Spinal cord (tissue), 10 donors: ENCODE data around the gene ZNF536. TPM values are rescaled to one million over a fixed set of nuclear protein-coding genes. Genes with fewer than 3 reads are reported as not detected.

ENCODE experiments used
- DNase-seq, 6 donors: peaks; one replicate each; pipeline versions ENCODE4 v3.0.0 to v3.0.0-alpha.2; 2013 to 2015; ENCODE audit warnings: low spot score in 6 of 6, low read depth in 4 of 6
- H3K27ac ChIP-seq: one replicate; pipeline ENCODE4 v1.5.1; 2013; ENCODE audit warnings: low read depth, low read length, control low read depth
- H3K27me3 ChIP-seq: one replicate; pipeline ENCODE4 v1.6.1; 2013; ENCODE audit warnings: low read length; ENCODE audit not compliant: control insufficient read depth, insufficient read depth
- H3K36me3 ChIP-seq: one replicate; pipeline ENCODE4 v1.6.1; 2013; ENCODE audit warnings: low read length; ENCODE audit not compliant: control insufficient read depth, insufficient read depth
- H3K4me1 ChIP-seq: one replicate; pipeline ENCODE4 v1.6.1; 2013; ENCODE audit warnings: low read length; ENCODE audit not compliant: control insufficient read depth, insufficient read depth
- H3K4me3 ChIP-seq: one replicate; pipeline ENCODE4 v1.5.1; 2013; ENCODE audit warnings: low read depth, low read length, control low read depth
- H3K9me3 ChIP-seq: one replicate; pipeline ENCODE4 v1.6.1; 2013; ENCODE audit warnings: low read length; ENCODE audit not compliant: control insufficient read depth, insufficient read depth
- WGBS: methylation state at CpG from one replicate; pipeline ENCODE4 v1.1.5; 2013; ENCODE audit warnings: missing lambda C conversion rate; ENCODE audit not compliant: insufficient coverage; 5-methylcytosine and 5-hydroxymethylcytosine counted together
- polyA plus RNA-seq, 2 donors: library from polyadenylated mRNA; unstranded; fragments of 120-200 nt; gene quantifications; one replicate each; pipeline ENCODE4 v1.2.1, GENCODE V29; 2013; ENCODE audit not compliant: insufficient read length in 2 of 2
- total RNA-seq, 2 donors: library from RNA; depleted of rRNA in 1 of 2; stranded (reverse); fragments of 120-200 nt in 1 of 2; fragments of >200 nt in 1 of 2; gene quantifications; one replicate each; pipeline versions ENCODE4 v1.2.3 to v1.2.4, GENCODE V29; 2013 to 2014
- donor health status: healthy.

ZNF536 gene
- total and polyA plus RNA-seq, 4 donors, result 26.2 to 41.1 (median 28.9) TPM

GRCh38 chr19:30420881-30421280 lies 48.7 kb downstream of the ZNF536 start:
- Histone ChIP-seq H3K9me3 (no peaks in the 10 kb centered on the region), H3K4me1 (peaks cover 5% of the 10 kb centered on the region), H3K27ac (no peak overlapping the region), H3K4me3 (no peak overlapping the region), H3K27me3 (no peaks in the 10 kb centered on the region), H3K36me3 (no peaks in the 10 kb centered on the region)
- DNase-seq, result no peak
- 84% methylated on average over 6 of the region's 10 CpGs for WGBS

GRCh38 chr19:30421571-30421970 lies 49.4 kb downstream of the ZNF536 start:
- no peak overlapping the region for H3K4me3 ChIP-seq
- H3K4me1 ChIP-seq, result peaks cover 5% of the 10 kb centered on the region
- WGBS, result no CpG with 5 or more reads among the region's 8 CpGs
- no peaks in the 10 kb centered on the region for H3K27me3 ChIP-seq
- no peaks in the 10 kb centered on the region for H3K36me3 ChIP-seq
- H3K9me3 ChIP-seq, result no peaks in the 10 kb centered on the region
- no peak for DNase-seq
- no peak overlapping the region for H3K27ac ChIP-seq

- H3K27ac ChIP-seq, result no peak overlapping the region
- H3K4me1 ChIP-seq, result peaks cover 5% of the 10 kb centered on the region
- no peaks in the 10 kb centered on the region for H3K36me3 ChIP-seq
- H3K27me3 ChIP-seq, result no peaks in the 10 kb centered on the region
- peak in 1 of 6 donors; percentile 55 for DNase-seq
- no peaks in the 10 kb centered on the region for H3K9me3 ChIP-seq
- H3K4me3 ChIP-seq, result no peak overlapping the region
- 53% methylated on average over 11 of the region's 11 CpGs for WGBS
Measured at GRCh38 chr19:30423481-30423880, 51.3 kb downstream of the ZNF536 start.

GRCh38 chr19:30425885-30426838 lies 54.0 kb downstream of the ZNF536 start:
- Histone ChIP-seq H3K4me3 (no peak overlapping the region), H3K4me1 (no peaks in the 10 kb centered on the region), H3K27ac (no peak overlapping the region), H3K9me3 (no peaks in the 10 kb centered on the region), H3K27me3 (no peaks in the 10 kb centered on the region), H3K36me3 (no peaks in the 10 kb centered on the region)
- 88% methylated on average over 6 of the region's 9 CpGs for WGBS
- no peak for DNase-seq

- Histone ChIP-seq H3K4me1 (no peaks in the 10 kb centered on the region), H3K4me3 (no peak overlapping the region), H3K9me3 (no peaks in the 10 kb centered on the region), H3K27ac (no peak overlapping the region), H3K36me3 (no peaks in the 10 kb centered on the region), H3K27me3 (no peaks in the 10 kb centered on the region)
- no peak for DNase-seq
Measured at GRCh38 chr19:30426864-30427263, 54.7 kb downstream of the ZNF536 start.

GRCh38 chr19:30428092-30428680 lies 56.0 kb downstream of the ZNF536 start:
- H3K4me1 ChIP-seq, result no peaks in the 10 kb centered on the region
- DNase-seq, result no peak
- H3K27me3 ChIP-seq, result no peaks in the 10 kb centered on the region
- no peak overlapping the region for H3K4me3 ChIP-seq
- 82% methylated on average over 6 of the region's 6 CpGs for WGBS
- no peak overlapping the region for H3K27ac ChIP-seq
- H3K36me3 ChIP-seq, result no peaks in the 10 kb centered on the region
- no peaks in the 10 kb centered on the region for H3K9me3 ChIP-seq

- Histone ChIP-seq H3K27ac (no peak overlapping the region), H3K9me3 (no peaks in the 10 kb centered on the region), H3K4me3 (no peak overlapping the region), H3K36me3 (no peaks in the 10 kb centered on the region), H3K27me3 (no peaks in the 10 kb centered on the region), H3K4me1 (no peaks in the 10 kb centered on the region)
- no peak for DNase-seq
- 85% methylated on average over 3 of the region's 3 CpGs for WGBS
Measured at GRCh38 chr19:30428844-30429243, 56.7 kb downstream of the ZNF536 start.

GRCh38 chr19:30430206-30430734 lies 58.1 kb downstream of the ZNF536 start:
- H3K4me1 ChIP-seq, result no peaks in the 10 kb centered on the region
- 100% methylated on average over 1 of the region's 6 CpGs for WGBS
- H3K36me3 ChIP-seq, result no peaks in the 10 kb centered on the region
- H3K9me3 ChIP-seq, result no peaks in the 10 kb centered on the region
- H3K4me3 ChIP-seq, result no peak overlapping the region
- H3K27ac ChIP-seq, result no peak overlapping the region
- no peaks in the 10 kb centered on the region for H3K27me3 ChIP-seq
- DNase-seq, result no peak

GRCh38 chr19:30431591-30431990 lies 59.4 kb downstream of the ZNF536 start:
- WGBS, result 80% methylated on average over 6 of the region's 8 CpGs
- Histone ChIP-seq H3K9me3 (no peaks in the 10 kb centered on the region), H3K4me1 (no peaks in the 10 kb centered on the region), H3K27me3 (no peaks in the 10 kb centered on the region), H3K36me3 (no peaks in the 10 kb centered on the region), H3K27ac (no peak overlapping the region), H3K4me3 (no peak overlapping the region)
- no peak for DNase-seq
